Stimulated activated naive CD4-positive, alpha-beta T cell (primary cell): ENCODE measurements around the gene ERV3-1.
"Not testable (repeated sequence)": the region's sequence is repeated elsewhere in the genome, so short reads cannot be mapped to it uniquely, and the experiment has no call there.

Experiments
- DNase-seq, 6 experiments: peaks; one replicate each; lab custom pipeline; 2025; lab: John Stamatoyannopoulos, UW

ERV3-1 gene

DNA sequence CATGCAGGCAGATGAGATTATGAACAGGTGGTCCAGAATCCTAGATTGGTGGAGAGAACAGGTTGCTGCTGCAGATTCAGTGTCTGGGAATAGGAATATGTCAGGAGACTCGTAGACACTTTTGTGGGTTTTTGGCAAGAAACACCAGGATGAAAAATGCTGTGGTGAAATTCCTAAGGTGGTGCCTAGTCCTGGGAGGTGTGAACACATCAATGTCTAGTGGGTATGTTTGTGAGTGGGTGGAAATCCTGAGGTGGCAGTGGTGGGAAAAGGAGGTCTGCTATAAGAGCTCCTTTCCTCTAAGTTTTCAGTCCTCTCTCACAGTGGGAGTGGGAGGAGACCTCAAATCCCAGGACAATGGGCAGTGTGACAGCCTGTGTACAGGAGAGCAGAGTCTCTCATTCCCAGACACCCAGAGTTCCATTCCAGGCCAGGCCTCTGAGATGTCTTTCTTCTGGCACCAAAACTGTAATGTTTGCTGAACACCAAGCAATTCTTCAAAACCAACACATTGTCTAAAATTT lies 5.1 kb downstream of the ERV3-1 start:
- DNase-seq, result no peak

DNA sequence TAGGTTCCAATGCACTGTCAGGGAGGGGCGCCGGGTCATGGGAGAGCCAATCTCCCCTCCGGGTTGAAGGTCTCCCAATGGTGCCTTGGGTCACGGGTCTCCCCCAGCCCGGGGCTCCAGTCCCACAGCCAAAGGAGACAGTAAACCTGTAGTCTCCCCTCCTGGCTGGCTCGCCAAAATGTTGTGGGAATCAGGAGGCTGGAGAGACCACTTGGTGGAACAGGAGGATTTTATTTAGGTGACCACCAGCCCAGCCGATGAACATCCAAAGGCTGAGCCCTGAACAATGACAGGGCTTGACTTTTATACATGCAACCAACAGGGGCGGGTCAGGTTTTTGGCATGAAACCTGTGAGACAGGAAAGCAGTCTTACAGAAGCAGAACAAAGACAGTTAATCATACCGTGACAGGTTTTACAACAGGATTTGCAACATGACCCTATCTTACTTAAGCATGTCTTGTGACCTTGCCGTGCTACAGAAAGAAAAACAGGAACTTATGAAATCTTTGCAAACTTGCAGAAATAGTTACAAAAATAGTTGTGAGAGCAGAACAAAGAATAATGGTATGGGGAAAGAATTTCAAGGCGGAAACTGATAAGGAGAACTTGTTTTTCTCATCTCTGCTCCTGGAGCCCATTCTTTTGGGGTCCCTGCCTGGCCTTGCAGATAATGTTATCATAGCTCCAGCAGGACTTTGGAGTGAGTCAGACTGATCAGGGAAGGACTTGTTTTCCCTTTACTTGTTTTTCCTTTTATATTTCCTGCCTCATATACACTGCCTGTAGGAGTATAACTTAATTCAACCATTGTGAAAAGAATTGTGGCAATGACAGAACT lies 7.1 kb downstream of the ERV3-1 start:
- no peak for DNase-seq

DNA sequence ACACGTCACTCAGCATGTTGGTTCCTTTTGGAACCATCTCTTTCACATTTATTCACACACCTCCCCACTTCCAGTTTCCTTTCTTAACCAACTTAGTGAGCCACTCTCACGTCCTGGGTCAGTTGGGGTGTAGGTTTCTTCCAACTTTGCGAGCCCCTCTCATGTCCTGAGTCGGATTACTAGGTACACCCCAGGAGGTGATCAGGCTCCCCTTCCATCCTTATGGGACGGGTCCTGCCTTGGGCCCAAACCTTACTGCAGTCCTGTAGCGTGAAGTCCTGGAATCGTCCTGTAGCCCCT lies 7.7 kb downstream of the ERV3-1 start:
- no peak for DNase-seq

DNA sequence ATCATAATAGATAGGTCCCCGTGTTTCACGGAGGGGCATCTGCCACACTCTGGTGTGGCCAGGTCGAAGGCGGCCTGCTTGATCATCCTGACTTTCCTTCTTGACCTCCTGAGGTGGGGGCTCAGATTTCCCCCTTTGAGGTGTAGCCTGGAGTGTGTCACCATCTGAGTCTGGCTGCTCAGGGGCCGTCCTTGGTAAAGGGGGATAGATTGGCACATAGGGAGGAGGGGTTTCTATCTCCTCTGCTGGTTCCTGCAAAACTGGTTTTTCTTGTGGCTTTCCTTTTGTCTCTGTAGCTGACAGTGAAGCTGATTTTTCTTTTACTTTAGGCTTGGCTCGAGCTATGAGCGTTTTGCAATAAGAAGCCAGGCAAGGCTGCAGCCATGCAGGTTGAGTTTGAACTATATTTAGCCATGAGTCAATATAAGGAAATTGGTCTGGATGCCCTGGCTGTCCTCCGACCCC lies 8.5 kb downstream of the ERV3-1 start:
- DNase-seq, result no peak

DNA sequence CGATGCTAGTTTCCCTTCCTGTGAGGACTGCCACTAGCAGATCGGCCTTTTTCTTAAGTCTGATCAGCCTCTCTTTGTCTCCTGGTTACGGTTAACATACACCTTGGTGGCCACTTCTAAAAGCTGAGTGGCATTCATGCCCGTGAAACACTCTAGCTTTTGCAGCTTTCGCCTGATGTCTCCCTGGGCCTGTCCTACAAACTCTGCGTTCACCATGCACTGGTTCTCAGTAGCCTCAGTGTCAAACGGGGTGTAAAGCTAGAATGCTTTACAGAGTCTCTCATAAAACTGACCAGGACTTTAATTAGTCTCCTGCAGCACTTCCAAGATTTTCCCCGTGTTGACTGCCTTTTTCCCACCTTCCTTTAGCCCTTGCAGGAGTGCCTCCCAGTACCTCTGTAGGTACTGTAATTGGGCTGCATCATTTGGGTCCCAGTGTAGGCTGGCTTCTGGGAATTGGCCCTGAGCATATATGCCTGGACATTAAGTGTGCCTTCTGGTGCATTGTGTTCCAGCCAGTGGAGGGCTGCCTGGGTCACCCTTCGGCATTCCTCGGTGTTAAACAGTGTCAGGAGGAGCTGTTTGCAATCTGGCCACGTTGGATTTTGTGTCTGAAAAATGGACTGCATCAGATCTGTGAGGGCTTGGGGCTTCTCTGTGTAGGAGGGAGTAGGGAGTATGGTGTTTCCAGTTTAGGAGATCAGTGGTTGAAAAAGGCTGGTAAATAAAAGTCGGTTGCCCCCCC lies 9.2 kb downstream of the ERV3-1 start:
- DNase-seq, result no peak

DNA sequence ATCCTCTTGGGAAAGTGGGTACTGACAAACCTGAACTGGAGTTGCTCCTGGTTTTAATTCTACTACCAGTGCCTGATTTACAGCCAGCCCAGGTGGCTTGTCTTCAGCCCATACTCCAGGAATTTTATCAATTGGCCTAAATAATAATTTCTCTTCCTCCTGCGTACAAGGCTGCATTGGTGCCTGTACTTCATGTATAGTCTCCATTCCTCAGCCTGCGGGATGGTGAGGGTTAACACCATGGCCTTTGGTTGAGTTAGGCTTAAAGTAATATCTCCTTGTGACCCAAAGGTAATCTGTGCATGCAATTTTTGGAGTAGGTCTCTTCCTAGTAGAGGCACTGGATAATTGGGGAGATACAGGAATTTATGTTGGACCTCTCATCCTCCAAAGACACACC lies 10.2 kb downstream of the ERV3-1 start:
- no peak for DNase-seq

DNA sequence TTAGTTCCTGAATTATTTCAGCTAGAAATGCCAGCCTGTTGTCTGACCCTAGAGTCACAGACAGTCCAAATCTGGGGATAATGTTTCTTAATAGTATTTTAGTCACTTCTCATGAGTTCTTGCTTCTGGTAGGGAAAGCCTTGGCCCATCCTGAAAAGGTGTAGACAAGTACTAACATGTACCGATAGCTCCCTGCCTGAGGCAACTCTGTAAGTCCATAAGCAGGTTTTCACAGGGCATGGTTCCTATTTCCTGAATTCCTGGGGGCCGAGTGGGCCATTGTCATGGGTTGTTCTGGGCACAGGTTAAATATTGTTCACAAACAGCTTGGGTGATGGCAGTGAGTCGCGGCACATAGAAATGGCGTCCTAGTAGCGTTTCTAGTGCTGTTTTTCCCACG lies 12.6 kb downstream of the ERV3-1 start:
- no peak for DNase-seq

DNA sequence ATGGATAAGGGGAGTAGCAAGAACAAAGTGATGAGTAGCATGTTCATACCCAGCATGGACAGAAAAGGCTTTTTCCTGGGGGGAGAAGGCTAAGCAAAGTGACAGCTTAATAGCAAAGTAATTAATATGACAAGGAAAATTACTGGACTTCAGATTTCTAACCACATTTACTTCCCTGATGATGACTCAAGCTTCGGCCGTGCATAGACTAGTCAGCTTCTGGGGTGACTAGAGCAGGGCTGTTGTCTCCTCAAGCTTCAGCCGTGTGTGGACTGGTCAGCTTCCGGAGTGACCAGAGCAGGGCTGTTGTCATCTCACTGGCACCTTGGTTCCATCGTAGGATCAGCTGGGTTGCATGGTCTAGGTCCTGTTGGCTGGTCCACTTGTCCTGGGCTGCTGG lies 13.5 kb downstream of the ERV3-1 start:
- no peak for DNase-seq

DNA sequence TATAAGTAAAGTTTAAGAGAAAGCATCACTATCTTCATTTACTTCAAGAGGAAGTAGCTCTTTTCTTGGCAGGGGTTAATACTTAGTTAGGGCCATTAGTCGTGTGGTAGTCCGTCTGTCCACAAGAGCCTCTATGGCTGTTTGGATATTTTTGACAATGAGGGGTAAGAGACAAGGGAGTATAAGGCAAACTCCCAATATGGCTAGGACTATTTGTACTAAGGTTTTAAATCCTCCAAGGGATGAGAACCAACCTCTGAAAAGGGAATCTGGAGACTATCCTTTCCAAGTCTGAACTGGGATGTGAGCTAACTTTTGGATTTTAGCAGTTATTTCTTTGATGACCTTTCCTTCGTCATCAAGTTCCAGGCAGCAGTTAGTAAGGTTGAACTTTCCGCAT lies 15.6 kb downstream of the ERV3-1 start, which contains the start of gene ZNF117:
ZNF117 (minus strand) TSS at position 101 of the 400 bp plus-strand sequence.
- no peak for DNase-seq

DNA sequence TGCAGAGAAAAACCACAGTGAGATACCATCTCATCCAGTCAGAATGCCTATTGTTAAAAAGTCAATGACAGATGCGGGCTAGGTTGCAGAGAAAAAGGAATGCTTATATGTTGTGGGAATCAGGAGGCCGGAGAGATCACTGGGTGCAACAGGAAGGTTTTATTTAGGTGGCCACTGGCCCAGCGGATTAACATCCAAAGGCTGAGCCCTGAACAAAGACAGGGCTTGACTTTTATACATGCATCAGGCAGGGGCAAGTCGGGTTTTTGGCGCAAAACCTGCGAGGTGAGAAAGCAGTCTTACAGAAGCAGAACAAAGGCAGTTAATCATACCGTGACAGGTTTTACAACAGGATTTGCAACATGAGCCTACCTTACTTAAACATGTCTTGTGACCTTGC lies 16.3 kb downstream of the ERV3-1 start:
- no peak for DNase-seq

DNA sequence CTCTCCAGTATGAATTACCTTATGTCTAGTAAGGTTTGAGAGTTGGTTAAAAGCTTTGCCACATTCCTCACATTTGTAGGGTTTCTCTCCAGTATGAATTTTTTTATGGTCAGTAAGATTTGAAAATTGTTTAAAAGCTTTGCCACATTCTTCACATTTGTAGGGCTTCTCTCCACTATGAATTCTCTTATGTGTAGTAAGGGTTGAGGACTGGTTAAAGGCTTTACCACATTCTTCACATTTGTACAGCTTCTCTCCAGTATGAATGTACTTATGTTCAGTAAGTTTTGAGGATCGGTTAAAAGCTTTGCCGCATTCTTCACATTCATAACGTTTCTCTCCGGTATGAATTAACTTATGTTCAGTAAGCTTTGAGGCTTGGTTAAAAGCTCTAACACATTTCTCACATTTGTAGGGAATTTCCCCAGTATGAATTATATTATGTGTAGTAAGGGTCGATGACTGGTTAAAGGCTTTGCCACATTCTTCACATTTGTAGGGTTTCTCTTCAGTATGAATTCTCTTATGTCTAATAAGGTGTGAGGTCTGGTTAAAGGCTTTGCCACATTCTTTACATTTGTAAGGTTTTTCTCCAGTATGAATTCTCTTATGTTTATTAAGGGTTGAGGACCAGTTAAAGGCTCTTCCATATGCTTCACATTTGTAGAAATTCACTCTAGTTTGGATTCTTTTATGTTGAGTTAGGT lies 27.8 kb downstream of the ERV3-1 start:
- no peak for DNase-seq

DNA sequence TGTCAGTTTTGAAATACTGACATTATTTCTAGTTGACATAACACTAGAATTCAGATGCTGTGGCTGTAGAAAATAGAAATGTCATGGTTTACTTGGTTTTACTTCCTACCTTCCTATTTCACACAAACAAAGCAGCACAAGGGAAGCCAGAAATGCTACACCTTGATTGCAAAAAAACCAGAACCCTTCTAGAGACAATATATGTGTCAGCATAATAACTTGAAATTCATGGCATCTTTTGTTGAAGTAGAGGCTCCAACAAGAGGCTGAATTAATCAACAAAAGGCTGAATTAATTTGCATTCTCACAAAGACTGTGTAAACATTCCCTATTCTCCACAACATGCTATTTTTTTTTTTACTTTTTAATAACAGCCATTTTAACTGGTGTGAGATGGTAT lies 40.9 kb downstream of the ERV3-1 start:
- no peak for DNase-seq

DNA sequence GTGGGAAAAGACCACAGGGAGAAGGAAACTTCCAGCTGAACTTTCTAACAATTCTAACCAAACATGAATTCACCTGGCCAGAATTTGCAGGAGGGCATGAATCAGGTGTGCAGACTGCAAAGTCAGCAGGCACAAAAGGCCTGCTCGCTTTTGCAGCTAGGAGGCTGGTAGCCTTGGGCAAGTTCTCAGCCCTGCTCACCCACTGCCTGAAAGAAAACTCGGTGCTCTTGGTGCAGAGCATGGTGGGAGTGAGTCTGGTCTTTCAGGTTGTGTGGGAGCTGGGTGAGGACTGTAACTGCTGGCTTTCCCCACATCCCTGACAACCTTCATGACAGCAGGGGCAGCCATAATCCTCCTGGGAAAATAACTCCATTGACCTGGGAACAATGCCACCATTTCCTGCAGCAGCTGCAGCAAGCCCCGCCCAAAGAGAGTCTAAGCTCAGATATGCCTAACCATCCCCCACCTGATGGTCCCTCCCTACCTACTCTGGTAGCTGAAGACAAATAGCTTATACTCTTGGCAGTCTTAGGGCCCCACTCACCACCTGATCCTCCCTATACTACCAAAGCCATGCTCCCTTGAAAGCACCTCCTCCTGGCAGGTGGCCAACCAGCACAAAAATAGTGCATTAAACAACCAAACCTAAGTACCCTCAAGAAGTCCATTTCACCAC lies 47.3 kb downstream of the ERV3-1 start:
- DNase-seq, result no peak

DNA sequence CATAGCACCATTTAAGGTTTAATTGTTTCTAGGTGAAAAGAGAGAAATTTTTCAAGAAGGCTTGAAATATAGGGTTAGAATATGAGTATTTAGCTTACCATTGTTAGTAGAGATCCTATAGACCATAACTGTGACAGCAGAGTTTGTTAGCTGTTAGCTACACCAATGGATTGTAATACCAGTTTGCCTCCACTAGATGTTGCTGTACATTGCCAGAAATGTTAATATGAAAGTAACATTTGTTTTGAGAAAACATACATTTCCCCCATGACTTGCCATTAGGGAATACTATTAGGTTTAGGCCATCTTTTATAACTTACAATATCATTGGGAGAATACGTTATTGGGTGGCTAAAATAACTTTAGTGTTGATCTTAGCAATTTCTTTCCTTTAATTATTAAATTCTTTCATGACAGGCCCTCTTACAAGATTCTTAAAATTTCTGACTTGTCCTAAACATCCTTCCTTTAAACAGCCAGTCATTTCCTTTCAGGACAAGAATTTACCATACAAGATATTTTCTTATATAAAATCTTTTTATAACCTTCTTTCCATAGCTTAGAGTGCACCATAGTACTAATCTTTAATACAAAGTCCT lies 55.1 kb downstream of the ERV3-1 start:
- peak in 3 of 6 experiments; percentile 18 to 47 (median 31) for DNase-seq

DNA sequence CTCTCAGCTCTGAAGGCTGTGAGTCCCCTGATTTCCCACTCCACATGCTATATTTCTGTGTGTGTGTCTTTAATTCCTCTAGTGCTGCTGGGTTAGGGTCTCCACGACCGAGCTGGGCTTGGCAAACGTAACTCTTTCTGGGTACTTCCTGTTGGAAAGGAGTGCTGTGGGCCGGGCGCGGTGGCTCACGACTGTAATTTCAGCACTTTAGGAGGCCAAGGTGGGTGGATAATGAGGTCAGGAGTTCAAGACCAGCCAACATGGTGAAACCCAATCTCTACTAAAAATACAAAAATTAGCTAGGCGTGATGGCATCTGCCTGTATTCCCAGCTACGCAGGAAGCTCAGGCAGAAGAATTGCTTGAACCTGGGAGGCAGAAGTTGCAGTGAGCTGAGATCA lies 55.8 kb downstream of the ERV3-1 start:
- not testable (repeated sequence) for DNase-seq

DNA sequence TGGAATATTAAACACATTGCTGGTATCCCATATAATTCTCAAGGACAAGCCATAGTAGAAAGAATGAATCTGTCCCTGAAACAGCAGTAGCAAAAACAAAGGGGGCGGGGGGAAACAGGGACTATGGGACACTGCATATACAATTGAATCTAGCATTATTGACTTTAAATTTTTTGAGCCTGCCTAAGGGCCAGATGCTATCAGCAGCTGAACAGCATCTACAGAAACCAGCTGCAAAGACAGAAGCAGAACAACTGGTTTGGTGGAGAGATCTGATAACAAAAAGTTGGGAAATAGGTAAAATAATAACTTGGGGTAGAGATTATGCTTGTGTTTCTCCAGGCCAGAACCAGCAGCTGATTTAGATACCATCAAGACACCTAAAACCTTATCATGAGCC lies 57.7 kb downstream of the ERV3-1 start:
- DNase-seq, result not testable (repeated sequence)

DNA sequence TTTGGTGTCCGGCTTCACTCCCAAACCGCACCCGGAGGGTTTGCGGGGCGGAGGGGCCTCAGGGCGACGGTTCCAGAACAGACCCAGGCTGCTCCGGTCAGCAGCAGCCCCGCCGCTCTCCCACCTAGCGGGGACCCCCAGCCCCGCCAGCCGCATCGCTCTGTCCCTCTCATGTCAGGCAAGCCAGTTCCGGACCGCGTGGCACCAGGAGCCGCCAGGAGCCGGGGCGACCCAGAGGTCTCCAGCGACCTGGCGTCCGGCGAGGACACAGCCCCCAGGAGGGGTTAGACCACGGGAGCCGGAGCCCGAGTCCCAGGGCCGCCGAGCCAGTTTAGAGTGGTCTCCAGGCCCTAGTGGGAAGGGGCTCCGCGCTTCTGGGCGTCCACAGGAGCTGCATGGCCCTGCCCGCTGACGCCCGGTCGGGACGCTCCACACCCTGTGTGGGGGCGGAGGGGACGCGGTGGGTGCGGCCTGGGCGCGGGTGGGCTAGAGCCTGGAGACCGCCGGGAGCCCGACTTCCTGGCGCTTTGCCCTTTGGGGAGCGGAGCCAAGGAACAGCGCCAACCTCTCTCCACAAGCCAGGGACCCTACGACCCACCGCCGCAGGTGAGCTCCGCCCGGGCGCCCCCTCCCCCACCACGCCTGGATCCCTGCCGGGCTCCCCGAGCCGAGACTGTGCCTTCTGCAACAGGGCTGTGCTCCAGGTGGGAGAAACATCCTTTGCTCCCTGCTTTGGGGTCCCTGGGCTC lies 59.1 kb downstream of the ERV3-1 start:
- DNase-seq, result no peak

DNA sequence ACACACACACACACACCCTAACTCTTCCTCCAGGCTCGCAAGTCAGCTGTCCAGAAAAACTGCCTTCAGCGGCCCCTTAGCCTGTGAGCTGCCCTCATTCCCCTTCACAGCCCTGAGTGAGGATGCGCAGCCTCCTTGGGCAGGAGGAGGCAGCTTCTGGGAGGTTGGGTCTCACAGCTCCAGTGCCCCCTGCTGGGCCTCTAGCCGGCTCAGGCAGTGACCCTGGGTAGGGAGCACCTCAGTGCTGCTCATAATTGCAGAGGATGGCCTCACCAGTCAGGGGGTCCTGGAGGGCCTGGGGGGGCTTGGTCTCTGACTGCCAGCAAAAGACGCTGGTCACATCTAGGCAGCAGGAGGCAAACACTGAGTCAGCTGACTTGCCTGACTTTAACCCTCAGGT lies 59.7 kb downstream of the ERV3-1 start:
- DNase-seq, result peak in 1 of 6 experiments; percentile 3

DNA sequence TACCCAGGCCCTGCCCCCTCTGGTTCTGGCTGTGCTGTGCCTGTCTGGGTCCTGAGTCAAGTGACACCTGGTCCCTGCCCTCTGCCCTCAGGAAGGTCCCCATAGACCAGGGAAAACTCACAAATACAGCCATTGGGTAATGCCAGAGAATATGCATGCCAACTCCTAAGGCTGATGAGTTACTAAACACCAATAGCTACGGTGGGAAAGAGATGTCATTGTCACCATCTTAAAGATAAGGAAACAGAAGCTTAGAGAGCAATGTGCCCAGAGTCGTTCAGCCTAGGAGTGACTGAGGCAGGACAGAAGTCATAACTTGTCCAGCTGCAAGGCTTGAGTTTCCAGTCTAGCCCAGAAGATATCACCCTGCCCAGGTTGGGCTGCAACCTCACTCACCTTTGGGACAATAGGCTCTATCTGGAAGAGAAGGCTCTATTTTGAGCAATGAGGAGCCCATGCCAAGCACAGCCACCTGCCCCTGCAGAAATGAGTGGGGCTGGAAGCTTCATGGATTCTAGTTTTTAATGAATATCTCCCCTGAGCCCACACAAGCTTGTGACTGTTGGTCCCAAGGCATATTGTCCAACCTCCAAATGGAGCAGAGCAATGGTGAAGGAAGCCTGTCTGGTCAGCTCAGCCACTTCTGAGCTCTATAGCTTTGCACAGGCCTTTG lies 60.8 kb downstream of the ERV3-1 start:
- no peak for DNase-seq
